Activated CD8-positive, alpha-beta T cell treated with anti-CD3 and anti-CD28 coated beads for 36 hours (primary cell): ENCODE measurements around the gene ASB11. TPM values are rescaled to one million over a fixed set of nuclear protein-coding genes. Genes with fewer than 3 reads are reported as not detected.

Source experiments
- ATAC-seq: fragments of 200-7000 bp; cut with Tn5 transposase; one replicate; pipeline ENCODE4 v1.10.0; 2021; ENCODE audit warnings: mild to moderate bottlenecking, moderate library complexity
- CTCF ChIA-PET: fragments of 350-600 bp; sonication (Branson Sonifier 250); formaldehyde crosslinking; loops from one replicate; lab custom pipeline; 2021; ENCODE audit warnings: antibody characterized with exemption; lab: Charles Lee
- POLR2A ChIA-PET: fragments of 350-600 bp; sonication (Branson Sonifier 250); formaldehyde crosslinking; loops from one replicate; lab custom pipeline; 2021; ENCODE audit warnings: antibody characterized with exemption; lab: Charles Lee
- DNase-seq: peaks from one replicate; pipeline ENCODE4 v3.0.0-alpha.2; 2020
- H3K27ac Mint-ChIP-seq: one replicate; pipeline ENCODE4 v1.8.0; 2021; ENCODE audit warnings: mild to moderate bottlenecking, mixed read lengths
- H3K27me3 Mint-ChIP-seq: one replicate; pipeline ENCODE4 v1.8.0; 2021; ENCODE audit warnings: mixed read lengths
- H3K36me3 Mint-ChIP-seq: one replicate; pipeline ENCODE4 v1.8.0; 2021; ENCODE audit warnings: low read depth, mixed read lengths
- H3K4me1 Mint-ChIP-seq: one replicate; pipeline ENCODE4 v1.8.0; 2021; ENCODE audit warnings: low read depth, mixed read lengths
- H3K4me3 Mint-ChIP-seq: one replicate; pipeline ENCODE4 v1.8.0; 2021; ENCODE audit warnings: mild to moderate bottlenecking, moderate library complexity, mixed read lengths
- H3K9me3 Mint-ChIP-seq: one replicate; pipeline ENCODE4 v1.8.0; 2021; ENCODE audit warnings: mixed read lengths
- intact Hi-C: fragments of 100-400 bp; cut with micrococcal nuclease; formaldehyde crosslinking; loops from one replicate; pipeline ENCODE4 v1.10.0; 2022
- total RNA-seq, 2 experiments: library from RNA; stranded (reverse); gene quantifications; one replicate each; pipeline ENCODE4 v1.2.3, GENCODE V29; 2021
- TF ChIP-seq, protein P1 (sequence below): fragments of 200-600 bp; IDR thresholded peaks from one replicate; pipeline ENCODE4 v1.8.0; 2022; ENCODE audit warnings: antibody characterized with exemption, mild to moderate bottlenecking

Gene ASB11
- total RNA-seq, 2 experiments from 2014 or later, result not detected

DNA sequence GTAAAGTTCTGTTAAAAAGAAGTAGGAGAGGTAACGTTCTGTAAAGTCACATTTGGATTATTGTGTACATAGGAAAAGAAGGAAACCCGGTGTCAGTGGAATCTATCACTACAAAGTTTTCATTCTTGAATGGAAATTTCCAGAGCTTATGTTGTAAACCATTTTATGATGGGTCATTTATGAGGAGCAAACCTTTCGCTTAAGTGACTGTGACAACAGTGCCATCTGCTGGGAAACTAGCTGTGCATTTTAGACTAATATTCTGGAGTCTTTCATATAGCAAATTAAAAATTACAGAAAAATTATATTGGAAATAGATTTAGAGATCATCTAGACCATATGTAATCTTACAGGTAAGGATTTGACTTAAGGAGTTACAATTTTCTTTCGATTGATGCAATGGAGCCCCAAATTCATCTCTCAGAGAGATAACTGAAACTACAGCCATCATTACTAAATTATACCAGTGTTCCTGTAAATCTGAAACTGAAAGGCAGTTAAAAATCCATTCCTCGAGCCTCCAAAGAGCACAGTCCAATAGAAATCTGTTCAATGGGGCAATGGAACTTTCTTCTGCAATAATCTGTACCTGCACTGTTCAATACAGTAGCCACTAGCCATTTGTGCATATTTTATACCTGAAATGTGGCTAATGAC is 72.4 kb downstream of the ASB11 start:
- Mint-ChIP-seq H3K4me3 (no peak overlapping the region), H3K9me3 (no peaks in the 10 kb centered on the region), H3K27me3 (no peaks in the 10 kb centered on the region), H3K36me3 (no peaks in the 10 kb centered on the region), H3K27ac (no peak overlapping the region), H3K4me1 (peaks cover 9% of the 10 kb centered on the region)
- TF ChIP-seq, protein P1, sequence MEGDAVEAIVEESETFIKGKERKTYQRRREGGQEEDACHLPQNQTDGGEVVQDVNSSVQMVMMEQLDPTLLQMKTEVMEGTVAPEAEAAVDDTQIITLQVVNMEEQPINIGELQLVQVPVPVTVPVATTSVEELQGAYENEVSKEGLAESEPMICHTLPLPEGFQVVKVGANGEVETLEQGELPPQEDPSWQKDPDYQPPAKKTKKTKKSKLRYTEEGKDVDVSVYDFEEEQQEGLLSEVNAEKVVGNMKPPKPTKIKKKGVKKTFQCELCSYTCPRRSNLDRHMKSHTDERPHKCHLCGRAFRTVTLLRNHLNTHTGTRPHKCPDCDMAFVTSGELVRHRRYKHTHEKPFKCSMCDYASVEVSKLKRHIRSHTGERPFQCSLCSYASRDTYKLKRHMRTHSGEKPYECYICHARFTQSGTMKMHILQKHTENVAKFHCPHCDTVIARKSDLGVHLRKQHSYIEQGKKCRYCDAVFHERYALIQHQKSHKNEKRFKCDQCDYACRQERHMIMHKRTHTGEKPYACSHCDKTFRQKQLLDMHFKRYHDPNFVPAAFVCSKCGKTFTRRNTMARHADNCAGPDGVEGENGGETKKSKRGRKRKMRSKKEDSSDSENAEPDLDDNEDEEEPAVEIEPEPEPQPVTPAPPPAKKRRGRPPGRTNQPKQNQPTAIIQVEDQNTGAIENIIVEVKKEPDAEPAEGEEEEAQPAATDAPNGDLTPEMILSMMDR, result peak; percentile 52
- ChIA-PET POLR2A (no interaction called here), CTCF (interaction anchor here (0.7 to 2.9 kb wide), 7 partner anchors 9 to 145 kb away, joined by 3 to 22 read pairs (median 7); no protein-coding TSS in a partner anchor)
- intact Hi-C loops, result loop anchor here (5.0 to 10.0 kb wide), 2 partner anchors 88 to 136 kb away; no protein-coding TSS in a partner anchor
- DNase-seq (peak; percentile 64), ATAC-seq (no peak)

DNA sequence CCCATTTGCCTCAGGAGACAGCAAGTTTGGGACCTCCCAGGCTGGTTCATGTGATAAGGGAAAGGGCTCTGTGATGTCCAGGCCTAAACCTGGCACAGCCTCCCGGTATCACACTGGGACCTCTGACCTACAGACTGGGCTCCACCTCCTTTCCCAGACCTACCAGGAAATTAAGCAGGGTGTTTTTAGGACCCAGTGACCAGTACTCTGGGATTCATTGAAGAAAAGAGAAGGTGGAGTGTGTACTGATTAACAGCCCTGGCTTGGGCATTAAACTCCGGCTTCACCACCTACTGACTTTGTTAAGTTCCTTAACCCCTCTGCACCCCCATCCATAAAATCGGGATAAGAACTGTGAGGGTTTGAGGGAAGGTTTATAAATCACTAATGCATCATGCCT is 74.1 kb downstream of the ASB11 start:
- no peak for DNase-seq
- no peaks in the 10 kb centered on the region for H3K36me3 Mint-ChIP-seq
- no peak overlapping the region for H3K27ac Mint-ChIP-seq
- TF ChIP-seq, protein P1, result no peak
- peaks cover 4% of the 10 kb centered on the region for H3K4me1 Mint-ChIP-seq
- ATAC-seq, result no peak
- ChIA-PET POLR2A (no interaction called here), CTCF (interaction anchor here (1.1 to 2.9 kb wide), 3 partner anchors 30 to 134 kb away, joined by 3 to 22 read pairs (median 12); no protein-coding TSS in a partner anchor)
- no peaks in the 10 kb centered on the region for H3K27me3 Mint-ChIP-seq
- intact Hi-C loops, result loop anchor here (5.0 to 10.0 kb wide), 2 partner anchors 86 to 134 kb away; no protein-coding TSS in a partner anchor
- no peak overlapping the region for H3K4me3 Mint-ChIP-seq
- H3K9me3 Mint-ChIP-seq, result no peaks in the 10 kb centered on the region

DNA sequence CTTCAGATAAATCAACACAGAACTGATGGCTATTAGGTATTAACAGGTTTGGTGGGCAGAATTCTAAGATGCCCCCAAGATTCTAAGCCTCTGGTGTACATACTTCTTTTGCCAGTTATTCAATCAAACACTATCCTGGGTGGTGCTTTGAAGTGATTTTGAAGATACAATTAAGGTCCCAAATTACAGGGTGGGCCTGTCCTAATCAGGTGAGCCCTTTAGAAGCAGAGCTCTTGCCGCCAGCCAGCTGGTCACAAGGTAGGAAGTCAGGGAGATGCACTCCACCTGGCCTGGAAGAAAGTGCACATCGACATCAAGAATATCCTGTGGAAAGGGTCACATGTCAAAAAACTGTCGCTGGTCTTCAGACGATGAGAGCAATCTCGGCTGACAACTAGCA is 75.0 kb downstream of the ASB11 start:
- TF ChIP-seq, protein P1, result no peak
- ATAC-seq (no peak), DNase-seq (no peak)
- Mint-ChIP-seq H3K27me3 (no peaks in the 10 kb centered on the region), H3K4me3 (no peak overlapping the region), H3K36me3 (no peaks in the 10 kb centered on the region), H3K9me3 (no peaks in the 10 kb centered on the region), H3K4me1 (peaks cover 4% of the 10 kb centered on the region), H3K27ac (no peak overlapping the region)
- POLR2A ChIA-PET, result no interaction called here
- CTCF ChIA-PET, result no interaction called here
- intact Hi-C loops, result loop anchor here (5.0 to 10.0 kb wide), 2 partner anchors 86 to 133 kb away; no protein-coding TSS in a partner anchor

DNA sequence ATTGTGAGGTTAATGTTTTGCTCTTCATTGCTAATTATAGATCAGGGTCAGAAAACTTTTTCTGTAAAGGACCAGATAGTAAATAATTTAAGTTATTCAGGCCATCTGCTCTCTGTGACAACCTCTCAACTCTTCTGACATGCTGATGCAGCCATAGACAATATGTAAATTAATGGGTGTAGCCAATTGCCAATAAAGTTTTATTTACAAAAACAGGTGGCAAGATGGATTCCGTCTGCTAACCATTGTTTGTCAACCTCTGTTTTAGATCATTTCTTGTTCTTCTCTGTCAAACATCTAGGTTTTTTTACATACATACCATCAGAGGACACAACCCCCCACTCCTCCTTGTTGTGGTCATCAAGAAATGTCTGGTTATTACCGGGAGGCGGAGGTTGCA is 79.3 kb downstream of the ASB11 start:
- intact Hi-C loops, result no loop called here
- no peak for ATAC-seq
- POLR2A ChIA-PET, result no interaction called here

DNA sequence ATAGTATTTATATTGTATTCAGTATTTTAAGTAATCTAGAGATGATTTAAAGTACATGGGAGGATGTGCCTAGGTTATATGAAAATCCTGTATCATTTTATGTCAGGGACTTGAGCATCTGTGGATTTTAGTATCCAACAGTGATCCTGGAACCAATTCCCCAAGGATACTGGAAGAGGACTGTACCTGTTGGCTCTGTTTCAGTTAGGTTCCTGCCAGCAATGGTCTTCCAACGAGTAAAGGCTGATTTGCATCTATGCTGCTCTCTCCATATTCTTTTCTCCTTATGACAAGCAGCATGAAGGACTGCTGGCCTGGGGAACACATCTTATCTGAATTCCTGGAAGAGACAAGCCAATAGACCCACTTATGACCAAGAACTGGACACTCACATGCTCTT is 80.4 kb downstream of the ASB11 start:
- Mint-ChIP-seq H3K36me3 (no peaks in the 10 kb centered on the region), H3K27ac (no peak overlapping the region), H3K4me3 (no peak overlapping the region), H3K9me3 (no peaks in the 10 kb centered on the region), H3K4me1 (no peaks in the 10 kb centered on the region), H3K27me3 (no peaks in the 10 kb centered on the region)
- DNase-seq (no peak), ATAC-seq (no peak)
- intact Hi-C loops, result no loop called here
- ChIA-PET CTCF (no interaction called here), POLR2A (no interaction called here)
- TF ChIP-seq, protein P1, result no peak

More for the DNA sequence above, 79.3 kb downstream of the ASB11 start:
- no peak for DNase-seq
- no peaks in the 10 kb centered on the region for H3K4me1 Mint-ChIP-seq
- H3K4me3 Mint-ChIP-seq, result no peak overlapping the region
- no peaks in the 10 kb centered on the region for H3K27me3 Mint-ChIP-seq
- TF ChIP-seq, protein P1, result no peak
- H3K9me3 Mint-ChIP-seq, result no peaks in the 10 kb centered on the region
- H3K27ac Mint-ChIP-seq, result no peak overlapping the region
- CTCF ChIA-PET, result no interaction called here
- H3K36me3 Mint-ChIP-seq, result no peaks in the 10 kb centered on the region
